ENCODE results near the gene SPRY1. TPM values are rescaled to one million over a fixed set of nuclear protein-coding genes. Genes with fewer than 3 reads are reported as not detected.

SPRY1 gene
- total RNA-seq, 4 donors from 2014 or later = 34.8 to 198 (median 170) TPM

GRCh38 chr4:123444290-123444731 lies 47.7 kb downstream of the SPRY1 start:
- H3K4me1 ChIP-seq = no peaks in the 10 kb centered on the region

GRCh38 chr4:123446865-123447474 lies 50.4 kb downstream of the SPRY1 start:
- Histone ChIP-seq H3K9me3 (no peaks in the 10 kb centered on the region), H3K4me3 (no peak overlapping the region), H3K27ac (no peak overlapping the region), H3K27me3 (no peaks in the 10 kb centered on the region), H3K4me1 (no peaks in the 10 kb centered on the region), H3K36me3 (no peaks in the 10 kb centered on the region)
- DNase-seq = no peak
- no peak for TF ChIP-seq POLR2A (IDR thresholded peaks at IDR 0.05)
- no peak for TF ChIP-seq CTCF (IDR thresholded peaks at IDR 0.05)
- intact Hi-C loops (cut with DNase I; ENCODE audit: low total_unique reads) = no loop called here

More at GRCh38 chr4:123444290-123444731, 47.7 kb downstream of the SPRY1 start:
- Histone ChIP-seq H3K27ac (peak overlapping the region; percentile 47 to 53), H3K27me3 (no peaks in the 10 kb centered on the region), H3K36me3 (no peaks in the 10 kb centered on the region), H3K9me3 (no peaks in the 10 kb centered on the region), H3K4me3 (no peak overlapping the region)
- TF ChIP-seq POLR2A (IDR thresholded peaks at IDR 0.05) = no peak
- TF ChIP-seq CTCF (IDR thresholded peaks at IDR 0.05) = no peak
- intact Hi-C loops (cut with DNase I; ENCODE audit: low total_unique reads) = no loop called here
- DNase-seq = peak in 1 of 2 donors; percentile 31

- H3K27ac ChIP-seq = no peak overlapping the region
- DNase-seq = no peak
- no peak overlapping the region for H3K4me3 ChIP-seq
- no peaks in the 10 kb centered on the region for H3K4me1 ChIP-seq
- no peaks in the 10 kb centered on the region for H3K27me3 ChIP-seq
- no peaks in the 10 kb centered on the region for H3K9me3 ChIP-seq
- H3K36me3 ChIP-seq = no peaks in the 10 kb centered on the region
- no peak for TF ChIP-seq CTCF (IDR thresholded peaks at IDR 0.05)
- TF ChIP-seq POLR2A (IDR thresholded peaks at IDR 0.05) = no peak
- intact Hi-C loops (cut with DNase I; ENCODE audit: low total_unique reads) = no loop called here
Observed at GRCh38 chr4:123449362-123449761, 52.8 kb downstream of the SPRY1 start.

- Histone ChIP-seq H3K4me1 (no peaks in the 10 kb centered on the region), H3K27me3 (no peaks in the 10 kb centered on the region), H3K4me3 (no peak overlapping the region), H3K9me3 (no peaks in the 10 kb centered on the region), H3K27ac (no peak overlapping the region), H3K36me3 (no peaks in the 10 kb centered on the region)
- DNase-seq = no peak
- intact Hi-C loops (cut with DNase I; ENCODE audit: low total_unique reads) = no loop called here
- TF ChIP-seq POLR2A (IDR thresholded peaks at IDR 0.05) = no peak
- TF ChIP-seq CTCF (IDR thresholded peaks at IDR 0.05) = no peak
Observed at GRCh38 chr4:123449780-123450179, 53.2 kb downstream of the SPRY1 start.

- DNase-seq = no peak
- Histone ChIP-seq H3K4me3 (no peak overlapping the region), H3K27ac (no peak overlapping the region), H3K4me1 (no peaks in the 10 kb centered on the region), H3K9me3 (no peaks in the 10 kb centered on the region), H3K27me3 (no peaks in the 10 kb centered on the region), H3K36me3 (no peaks in the 10 kb centered on the region)
- no peak for TF ChIP-seq POLR2A (IDR thresholded peaks at IDR 0.05)
- no peak for TF ChIP-seq CTCF (IDR thresholded peaks at IDR 0.05)
- intact Hi-C loops (cut with DNase I; ENCODE audit: low total_unique reads) = no loop called here
Observed at GRCh38 chr4:123450393-123450792, 53.8 kb downstream of the SPRY1 start.

Data from uterus (tissue), 4 donors.